Dedifferentiated amniotic fluid mesenchymal stem cell (primary cell): ENCODE results near the gene SEC24D.
A peak's percentile ranks its signal among the peaks of the same experiment; 100 is the strongest.
"Not testable (repeated sequence)": the region's sequence is repeated elsewhere in the genome, so short reads cannot be mapped to it uniquely, and the experiment has no call there.

Source experiments
- DNase-seq: peaks from one replicate; pipeline ENCODE4 v3.0.0-alpha.2; 2016; ENCODE audit errors: extremely low spot score

Gene SEC24D

GRCh38 chr4:118811832-118812231 is 24.1 kb downstream of the SEC24D start:
- no peak for DNase-seq

- peak; percentile 82 for DNase-seq
These were observed 24.7 kb downstream of the SEC24D start for GRCh38 chr4:118810991-118811764.

- no peak for DNase-seq
These were observed 28.3 kb downstream of the SEC24D start for GRCh38 chr4:118807659-118808058.

GRCh38 chr4:118803253-118803652 is 32.7 kb downstream of the SEC24D start:
- no peak for DNase-seq

- DNase-seq, result no peak
These were observed 33.9 kb downstream of the SEC24D start for GRCh38 chr4:118801895-118802575.

- DNase-seq, result no peak
These were observed 36.5 kb downstream of the SEC24D start for GRCh38 chr4:118799231-118799942.

- no peak for DNase-seq
These were observed 37.3 kb downstream of the SEC24D start for GRCh38 chr4:118798658-118799057.

- DNase-seq, result no peak
These were observed 38.3 kb downstream of the SEC24D start for GRCh38 chr4:118797558-118798142.

- DNase-seq, result not testable (repeated sequence)
These were observed 44.1 kb downstream of the SEC24D start for GRCh38 chr4:118791690-118792446.

GRCh38 chr4:118790544-118790943 is 45.4 kb downstream of the SEC24D start:
- no peak for DNase-seq

GRCh38 chr4:118788911-118789310 is 47.0 kb downstream of the SEC24D start:
- DNase-seq, result no peak

GRCh38 chr4:118787844-118788380 is 48.0 kb downstream of the SEC24D start:
- no peak for DNase-seq

- DNase-seq, result no peak
These were observed 51.1 kb downstream of the SEC24D start for GRCh38 chr4:118784776-118785175.

- DNase-seq, result peak; percentile 48
These were observed 52.0 kb downstream of the SEC24D start for GRCh38 chr4:118783887-118784286.

- not testable (repeated sequence) for DNase-seq
These were observed 53.0 kb downstream of the SEC24D start for GRCh38 chr4:118782886-118783285.

GRCh38 chr4:118777649-118778048 is 58.3 kb downstream of the SEC24D start:
- not testable (repeated sequence) for DNase-seq

- not testable (repeated sequence) for DNase-seq
These were observed 58.8 kb downstream of the SEC24D start for GRCh38 chr4:118776955-118777640.

GRCh38 chr4:118776157-118776954 is 59.6 kb downstream of the SEC24D start:
- DNase-seq, result no peak

- DNase-seq, result no peak
These were observed 60.5 kb downstream of the SEC24D start for GRCh38 chr4:118775405-118775804.

GRCh38 chr4:118774989-118775388 is 60.9 kb downstream of the SEC24D start:
- no peak for DNase-seq
